H9 (cell line): ENCODE results near the gene SORCS2. TPM values are rescaled to one million over a fixed set of nuclear protein-coding genes. Genes with fewer than 3 reads are reported as not detected.

Experiments
- DNase-seq: peaks from one replicate; pipeline ENCODE4 v3.0.0-alpha.2; 2017
- H2AFZ ChIP-seq: one replicate; pipeline ENCODE4 v1.6.1; 2013; ENCODE audit warnings: mild to moderate bottlenecking, low read length, control low read depth, moderate library complexity
- H2AK5ac ChIP-seq: 2 replicates; pipeline ENCODE4 v1.6.1; 2013; ENCODE audit warnings: low read length, control low read depth, mixed read lengths; ENCODE audit not compliant: insufficient read length
- H2BK120ac ChIP-seq: one replicate; pipeline ENCODE4 v1.6.1; 2013; ENCODE audit warnings: low read depth, mild to moderate bottlenecking, low read length, control low read depth, inconsistent platforms; ENCODE audit not compliant: poor library complexity, severe bottlenecking
- H2BK12ac ChIP-seq: 2 replicates; pipeline ENCODE4 v1.6.1; 2013; ENCODE audit warnings: low read length, control low read depth, mixed read lengths, low read depth; ENCODE audit not compliant: insufficient read length
- H2BK15ac ChIP-seq: 2 replicates; pipeline ENCODE4 v1.6.1; 2013; ENCODE audit warnings: low read depth, low read length, control low read depth
- H2BK20ac ChIP-seq: one replicate; pipeline ENCODE4 v1.6.1; 2013; ENCODE audit warnings: low read depth, mild to moderate bottlenecking, low read length, control low read depth, inconsistent platforms; ENCODE audit not compliant: poor library complexity, severe bottlenecking
- H2BK5ac ChIP-seq: 2 replicates; pipeline ENCODE4 v1.6.1; 2013; ENCODE audit warnings: low read length, control low read depth, mixed read lengths; ENCODE audit not compliant: insufficient read length
- H3K14ac ChIP-seq: 2 replicates; pipeline ENCODE4 v1.6.1; 2013; ENCODE audit warnings: low read length, control low read depth; ENCODE audit not compliant: insufficient read depth
- H3K18ac ChIP-seq: 2 replicates; pipeline ENCODE4 v1.6.1; 2013; ENCODE audit warnings: low read depth, mild to moderate bottlenecking, mixed read lengths, low read length, control low read depth; ENCODE audit not compliant: insufficient read length
- H3K23ac ChIP-seq: 2 replicates; pipeline ENCODE4 v1.6.1; 2013; ENCODE audit warnings: low read length, control low read depth, mixed read lengths, low read depth; ENCODE audit not compliant: insufficient read length
- H3K23me2 ChIP-seq: 2 replicates; pipeline ENCODE4 v1.6.1; 2013; ENCODE audit warnings: low read depth, mild to moderate bottlenecking, mixed read lengths, low read length, control low read depth; ENCODE audit not compliant: insufficient read length, poor library complexity, severe bottlenecking
- H3K27ac ChIP-seq: 2 replicates; pipeline ENCODE4 v1.5.1; 2013; ENCODE audit warnings: low read length, control low read depth, mixed read lengths, low read depth; ENCODE audit not compliant: insufficient read length
- H3K27me3 ChIP-seq: 2 replicates; pipeline ENCODE4 v1.6.1; 2013; ENCODE audit warnings: low read length, control low read depth, inconsistent platforms; ENCODE audit not compliant: insufficient read depth
- H3K4ac ChIP-seq: 2 replicates; pipeline ENCODE4 v1.6.1; 2013; ENCODE audit warnings: low read depth, mild to moderate bottlenecking, control low read depth, inconsistent platforms, low read length, moderate library complexity
- H3K4me1 ChIP-seq: 2 replicates; pipeline ENCODE4 v1.6.1; 2013; ENCODE audit warnings: low read length, control low read depth, inconsistent platforms; ENCODE audit not compliant: insufficient read depth
- H3K4me2 ChIP-seq: 2 replicates; pipeline ENCODE4 v1.6.1; 2013; ENCODE audit warnings: low read length, control low read depth, mixed read lengths; ENCODE audit not compliant: insufficient read length, insufficient read depth
- H3K56ac ChIP-seq: 2 replicates; pipeline ENCODE4 v1.6.1; 2013; ENCODE audit warnings: low read depth, mild to moderate bottlenecking, mixed read lengths, low read length, control low read depth; ENCODE audit not compliant: insufficient read length
- H3K79me1 ChIP-seq: 2 replicates; pipeline ENCODE4 v1.6.1; 2013; ENCODE audit warnings: low read depth, mild to moderate bottlenecking, moderate library complexity, low read length, control low read depth, inconsistent platforms; ENCODE audit not compliant: insufficient read depth, poor library complexity, severe bottlenecking
- H3K79me2 ChIP-seq: 2 replicates; pipeline ENCODE4 v1.6.1; 2013; ENCODE audit warnings: low read length, control low read depth, inconsistent platforms; ENCODE audit not compliant: insufficient read depth
- H3K9ac ChIP-seq: 2 replicates; pipeline ENCODE4 v1.6.1; 2013; ENCODE audit warnings: low read length, control low read depth, mixed read lengths; ENCODE audit not compliant: insufficient read length; ENCODE audit errors: extremely low read depth
- H3K9me3 ChIP-seq: one replicate; pipeline ENCODE4 v1.6.1; 2013; ENCODE audit warnings: low read depth, low read length, inconsistent platforms; ENCODE audit not compliant: control insufficient read depth
- H3T11ph ChIP-seq: one replicate; pipeline ENCODE4 v1.6.1; 2013; ENCODE audit warnings: mild to moderate bottlenecking, low read length, control low read depth, inconsistent platforms
- H4K20me1 ChIP-seq: one replicate; pipeline ENCODE4 v1.6.1; 2013; ENCODE audit not compliant: control insufficient read depth, insufficient read length, insufficient read depth
- H4K5ac ChIP-seq: 2 replicates; pipeline ENCODE4 v1.6.1; 2013; ENCODE audit warnings: low read depth, mild to moderate bottlenecking, mixed read lengths, low read length, control low read depth; ENCODE audit not compliant: insufficient read length
- H4K8ac ChIP-seq: replicated peaks from 2 replicates; pipeline ENCODE4 v1.6.1; 2013; ENCODE audit warnings: low read length, control low read depth, mixed read lengths, low read depth; ENCODE audit not compliant: insufficient read length
- H4K91ac ChIP-seq: 2 replicates; pipeline ENCODE4 v1.6.1; 2013; ENCODE audit warnings: low read depth, mild to moderate bottlenecking, moderate library complexity, mixed read lengths, low read length, control low read depth; ENCODE audit not compliant: insufficient read length
- H3K27ac Mint-ChIP-seq, 3 experiments: 2 replicates in 2 of 3; 3 replicates in 1 of 3; pipeline ENCODE4 v1.8.0; 2020 to 2021; ENCODE audit warnings: mixed read lengths in 3 of 3, mild to moderate bottlenecking in 1 of 3, moderate library complexity in 1 of 3
- H3K27me3 Mint-ChIP-seq: 2 replicates; pipeline ENCODE4 v1.8.0; 2021; ENCODE audit warnings: low read depth, mild to moderate bottlenecking, moderate library complexity, mixed read lengths
- H3K36me3 Mint-ChIP-seq, 3 experiments: 2 replicates in 2 of 3; 3 replicates in 1 of 3; pipeline ENCODE4 v1.8.0; 2020 to 2021; ENCODE audit warnings: low read depth in 3 of 3, mixed read lengths in 3 of 3; ENCODE audit not compliant: insufficient read depth in 1 of 3
- H3K4me1 Mint-ChIP-seq, 2 experiments: 2 replicates each; pipeline ENCODE4 v1.8.0; 2020; ENCODE audit warnings: mixed read lengths in 2 of 2
- H3K4me3 Mint-ChIP-seq, 2 experiments: 2 replicates in 1 of 2; 3 replicates in 1 of 2; pipeline ENCODE4 v1.8.0; 2020 to 2021; ENCODE audit warnings: mild to moderate bottlenecking in 2 of 2, mixed read lengths in 2 of 2, moderate library complexity in 1 of 2
- H3K9me3 Mint-ChIP-seq, 2 experiments: 2 replicates in 1 of 2; 3 replicates in 1 of 2; pipeline ENCODE4 v1.8.0; 2020; ENCODE audit warnings: mild to moderate bottlenecking in 2 of 2, mixed read lengths in 2 of 2, moderate library complexity in 1 of 2
- CTCF ChIP-seq: fragments of 200-600 bp; sonication (generic); conservative IDR thresholded peaks from 3 replicates; pipeline ENCODE4 v1.8.0; 2021; ENCODE audit warnings: antibody characterized with exemption, mild to moderate bottlenecking
- WGBS: extraction: QIAGEN DNeasy Blood & Tissue Kit; methylation state at CpG from one replicate; pipeline ENCODE4 v1.1.7; 2013; ENCODE audit warnings: missing lambda C conversion rate, low lambda C conversion rate, mixed read lengths; ENCODE audit not compliant: insufficient read length; ENCODE audit errors: extremely low coverage; 5-methylcytosine and 5-hydroxymethylcytosine counted together
- total RNA-seq: library from RNA; stranded (reverse); gene quantifications from 2 replicates; pipeline ENCODE4 v1.2.1, GENCODE V29; 2021

The SORCS2 gene
- total RNA-seq, 1 experiment from 2014 or later, result 0.57 TPM

GRCh38 chr4:7255996-7256395 lies 63.7 kb downstream of the SORCS2 start:
- Histone ChIP-seq H3K23ac (no peak overlapping the region), H3K4me1 (no peaks in the 10 kb centered on the region), H2BK20ac (no peak overlapping the region), H2BK120ac (no peak overlapping the region), H3K9me3 (no peaks in the 10 kb centered on the region), H4K20me1 (no peaks in the 10 kb centered on the region), H3K23me2 (peaks cover 2% of the 10 kb centered on the region), H3K14ac (no peak overlapping the region), H2BK12ac (no peak overlapping the region), H2AK5ac (no peak overlapping the region), H3K4ac (no peak overlapping the region), H3K18ac (no peak overlapping the region), H3K27me3 (no peaks in the 10 kb centered on the region), H3K27ac (no peak overlapping the region), H3K4me2 (no peak overlapping the region), H3K56ac (no peak overlapping the region), H4K8ac (no peak overlapping the region), H2BK15ac (no peak overlapping the region), H3K79me1 (no peaks in the 10 kb centered on the region), H4K5ac (no peak overlapping the region), H3K79me2 (no peaks in the 10 kb centered on the region), H2AFZ (no peak overlapping the region), H4K91ac (no peak overlapping the region), H3T11ph (no peak overlapping the region), H2BK5ac (no peak overlapping the region), H3K9ac (no peak overlapping the region)
- no peak for TF ChIP-seq CTCF
- H3K27ac Mint-ChIP-seq, result no peak overlapping the region; a peak in 1 of 7 replicates
- no peak overlapping the region for H3K4me3 Mint-ChIP-seq
- peaks cover 0 to 9% of the 10 kb centered on the region in 2 experiments; a peak in 1 of 4 replicates for H3K4me1 Mint-ChIP-seq
- DNase-seq, result no peak
- no CpG with 5 or more reads among the region's 6 CpGs for WGBS
- peaks cover 7% of the 10 kb centered on the region for H3K27me3 Mint-ChIP-seq
- no peaks in the 10 kb centered on the region; a peak in 2 of 7 replicates for H3K36me3 Mint-ChIP-seq
- no peaks in the 10 kb centered on the region; a peak in 2 of 5 replicates for H3K9me3 Mint-ChIP-seq
